NCI-H1092 treated with DMSO at 0.1 percent for 48 hours (cell line): ENCODE results near the gene KCNH6.
A peak's percentile ranks its signal among the peaks of the same experiment; 100 is the strongest.

Source experiments
- DNase-seq: peaks from one replicate; lab custom pipeline; 2025; lab: John Stamatoyannopoulos, UW

KCNH6 gene

DNA sequence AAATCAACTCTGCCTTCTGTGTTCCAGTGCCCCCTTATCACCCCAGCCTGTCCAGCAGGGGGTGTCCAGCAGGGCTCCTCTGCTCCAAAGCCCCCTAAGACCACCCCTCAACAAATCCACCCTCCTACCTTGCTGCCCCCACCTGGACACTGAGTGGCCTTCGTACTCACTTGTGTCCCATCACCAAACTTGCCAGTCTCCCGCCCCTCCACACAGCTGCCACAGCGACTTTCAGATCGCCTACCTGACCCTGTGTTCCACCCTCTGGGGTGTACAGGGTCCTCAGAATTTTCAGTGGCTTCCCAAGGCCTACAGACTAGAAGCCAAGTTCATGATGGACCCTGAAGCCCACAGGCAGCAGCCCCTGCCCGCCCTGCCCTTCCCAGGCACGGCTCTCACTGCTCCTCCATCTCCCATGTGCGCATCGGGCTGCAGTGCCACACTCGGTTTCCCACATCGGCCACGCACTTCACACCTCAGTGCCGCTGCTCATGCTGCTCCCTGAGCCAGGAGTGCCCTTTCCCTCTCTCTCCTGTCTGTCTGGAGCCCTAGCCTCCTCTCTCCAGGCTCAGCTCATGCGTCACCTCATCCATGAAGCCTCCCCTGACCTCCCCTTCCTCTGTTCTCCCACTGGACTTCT, 11.8 kb downstream of the KCNH6 start:
- no peak for DNase-seq

DNA sequence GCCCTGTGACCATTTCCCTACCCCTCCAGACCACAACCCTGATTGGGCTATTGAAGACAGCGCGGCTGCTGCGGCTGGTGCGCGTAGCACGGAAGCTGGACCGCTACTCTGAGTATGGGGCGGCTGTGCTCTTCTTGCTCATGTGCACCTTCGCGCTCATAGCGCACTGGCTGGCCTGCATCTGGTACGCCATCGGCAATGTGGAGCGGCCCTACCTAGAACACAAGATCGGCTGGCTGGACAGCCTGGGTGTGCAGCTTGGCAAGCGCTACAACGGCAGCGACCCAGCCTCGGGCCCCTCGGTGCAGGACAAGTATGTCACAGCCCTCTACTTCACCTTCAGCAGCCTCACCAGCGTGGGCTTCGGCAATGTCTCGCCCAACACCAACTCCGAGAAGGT, 12.5 kb downstream of the KCNH6 start:
- no peak for DNase-seq

DNA sequence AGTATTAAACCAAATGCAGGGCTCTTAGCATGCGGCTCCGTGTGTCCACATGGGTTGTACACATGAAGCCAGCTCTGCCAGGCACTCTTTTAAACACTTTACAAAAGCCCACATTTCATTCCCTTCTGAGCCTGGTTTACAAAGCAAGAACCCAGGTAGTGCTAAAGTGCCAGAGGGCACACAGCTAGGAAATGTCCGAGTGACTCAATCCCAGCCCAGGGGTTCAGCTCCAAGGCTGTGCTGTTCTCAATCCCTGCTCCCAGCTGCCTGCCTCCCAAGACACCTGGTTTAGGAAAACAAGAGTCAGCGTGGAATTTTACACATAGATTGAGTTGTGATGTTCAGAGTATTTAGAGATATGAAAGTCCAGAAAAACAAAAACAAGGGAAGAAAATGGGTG, 13.8 kb downstream of the KCNH6 start:
- no peak for DNase-seq

DNA sequence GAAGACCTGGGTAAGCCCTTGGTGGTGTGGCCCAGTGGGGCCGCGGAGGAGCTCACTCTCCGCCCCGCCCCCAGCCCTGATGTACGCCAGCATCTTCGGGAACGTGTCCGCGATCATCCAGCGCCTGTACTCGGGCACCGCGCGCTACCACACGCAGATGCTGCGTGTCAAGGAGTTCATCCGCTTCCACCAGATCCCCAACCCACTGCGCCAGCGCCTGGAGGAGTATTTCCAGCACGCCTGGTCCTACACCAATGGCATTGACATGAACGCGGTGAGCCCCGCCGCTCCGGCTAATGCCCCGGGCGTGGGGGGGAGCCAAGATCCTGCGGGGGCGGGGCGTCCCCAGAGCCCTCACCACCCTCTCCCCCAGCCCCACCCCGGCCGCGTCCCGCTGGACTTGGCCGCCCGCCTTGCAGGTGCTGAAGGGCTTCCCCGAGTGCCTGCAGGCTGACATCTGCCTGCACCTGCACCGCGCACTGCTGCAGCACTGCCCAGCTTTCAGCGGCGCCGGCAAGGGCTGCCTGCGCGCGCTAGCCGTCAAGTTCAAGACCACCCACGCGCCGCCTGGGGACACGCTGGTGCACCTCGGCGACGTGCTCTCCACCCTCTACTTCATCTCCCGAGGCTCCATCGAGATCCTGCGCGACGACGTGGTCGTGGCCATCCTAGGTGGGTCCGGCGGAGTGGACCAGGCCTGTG, 15.0 kb downstream of the KCNH6 start:
- no peak for DNase-seq

DNA sequence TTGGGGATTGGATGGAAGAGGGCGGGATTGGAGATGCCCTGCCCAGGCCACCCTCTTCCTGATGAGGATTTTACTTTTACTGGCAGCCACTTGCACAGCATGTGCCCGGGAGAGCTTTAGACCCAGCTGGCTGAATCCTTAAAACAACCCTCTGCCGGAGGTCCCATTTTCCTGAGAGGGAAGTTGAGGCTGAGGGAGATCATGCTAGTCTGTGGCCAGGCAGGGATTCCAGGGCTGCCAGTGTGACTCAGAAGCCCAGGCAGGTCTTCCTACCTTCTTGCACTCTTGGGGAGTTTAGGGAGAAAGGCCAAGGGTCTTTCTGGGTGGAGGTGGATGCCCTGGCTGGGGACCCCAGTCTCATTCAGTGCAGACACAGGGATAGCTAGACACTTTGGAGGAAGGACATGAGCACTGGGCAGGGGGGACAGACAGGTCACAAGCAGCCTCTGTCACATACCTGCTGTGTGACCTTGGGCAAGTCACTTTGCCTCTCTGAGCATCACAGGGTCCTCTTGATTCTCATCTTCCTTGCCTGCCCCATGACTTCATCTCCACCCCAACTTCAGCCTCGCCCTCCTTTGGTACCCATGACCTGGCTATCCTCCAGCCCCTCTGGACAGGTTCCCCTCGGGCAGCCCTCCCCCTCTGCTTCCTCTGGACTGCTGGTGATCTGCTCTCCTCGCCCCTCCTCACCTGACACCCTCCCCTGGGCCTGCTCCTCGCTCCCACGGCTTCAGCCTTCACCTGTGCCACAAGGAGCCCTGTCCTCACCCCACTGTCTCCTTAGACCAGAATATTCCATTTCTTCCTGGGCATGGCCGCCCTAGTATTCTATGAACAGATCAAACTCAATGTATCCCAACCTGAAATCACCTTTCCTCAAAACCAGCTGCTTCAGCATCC, 15.8 kb downstream of the KCNH6 start:
- no peak for DNase-seq

DNA sequence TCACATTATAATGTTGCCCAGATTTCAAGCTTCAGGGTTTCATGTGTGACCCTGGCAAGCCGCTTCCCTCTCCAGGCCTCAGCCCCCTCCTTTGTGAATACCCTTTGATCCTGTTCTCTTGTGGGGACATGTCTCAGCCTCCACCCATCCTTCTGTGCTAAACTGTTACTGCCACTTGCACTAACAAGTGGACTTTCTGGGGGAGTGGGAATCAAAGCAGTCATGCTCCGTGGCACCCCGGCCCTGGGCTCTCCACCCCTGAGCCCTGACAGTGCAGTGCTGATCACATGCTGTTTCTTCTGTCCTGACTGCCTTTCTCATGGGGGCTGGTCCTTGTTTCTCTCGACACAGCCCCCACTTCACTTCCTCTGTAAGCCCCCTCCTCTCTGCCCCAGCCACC, 17.4 kb downstream of the KCNH6 start:
- DNase-seq, result no peak

DNA sequence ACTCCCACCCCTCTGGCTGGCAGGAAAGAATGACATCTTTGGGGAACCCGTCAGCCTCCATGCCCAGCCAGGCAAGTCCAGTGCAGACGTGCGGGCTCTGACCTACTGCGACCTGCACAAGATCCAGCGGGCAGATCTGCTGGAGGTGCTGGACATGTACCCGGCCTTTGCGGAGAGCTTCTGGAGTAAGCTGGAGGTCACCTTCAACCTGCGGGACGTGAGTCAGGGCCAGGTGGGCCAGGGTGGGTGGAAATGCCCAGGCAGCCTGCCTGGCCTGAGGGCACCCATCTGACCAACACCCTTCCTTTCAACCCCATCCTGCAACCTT, 19.0 kb downstream of the KCNH6 start:
- no peak for DNase-seq

DNA sequence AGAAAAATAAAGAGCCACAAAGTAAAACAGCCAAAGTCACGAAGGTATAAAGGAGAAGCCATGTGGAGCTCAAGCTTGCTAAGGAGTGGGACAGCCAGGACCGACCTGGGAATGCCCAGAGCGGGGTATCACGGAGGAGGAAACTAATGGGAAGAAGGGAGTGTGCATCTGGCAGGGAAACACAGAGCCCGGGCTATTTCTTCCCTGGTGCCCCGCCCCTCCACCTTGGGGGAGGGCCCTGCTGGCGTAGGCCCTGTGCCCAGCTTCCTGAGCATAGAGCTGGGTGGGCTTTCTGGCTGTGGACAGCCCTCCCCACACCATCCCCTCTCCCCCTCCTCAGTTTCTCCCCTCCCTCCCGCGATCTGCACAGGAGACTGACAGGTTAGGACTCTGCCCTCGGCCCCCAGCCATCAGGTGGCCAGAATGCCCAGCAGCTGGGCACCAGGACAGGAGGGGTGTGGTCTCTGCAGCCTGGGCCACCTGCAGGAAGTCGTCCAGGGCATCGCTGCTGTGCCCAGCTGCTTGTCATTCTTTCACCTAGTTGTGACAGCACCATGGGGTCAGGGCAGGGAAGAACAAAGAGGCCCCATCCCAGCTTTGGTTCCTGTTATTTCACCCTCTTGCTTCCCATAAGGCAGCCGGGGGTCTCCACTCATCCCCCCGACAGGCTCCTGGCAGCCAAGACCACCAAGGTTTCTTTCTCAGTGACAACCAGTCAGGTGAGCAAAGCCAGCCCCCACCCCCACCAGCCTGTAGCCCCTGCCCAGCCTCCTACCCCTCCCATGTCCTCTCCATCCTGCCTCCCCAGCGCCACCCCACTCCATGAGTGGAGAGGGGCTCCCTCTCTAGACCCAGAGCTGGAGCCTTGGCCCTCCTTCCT, 20.0 kb downstream of the KCNH6 start:
- DNase-seq, result no peak

DNA sequence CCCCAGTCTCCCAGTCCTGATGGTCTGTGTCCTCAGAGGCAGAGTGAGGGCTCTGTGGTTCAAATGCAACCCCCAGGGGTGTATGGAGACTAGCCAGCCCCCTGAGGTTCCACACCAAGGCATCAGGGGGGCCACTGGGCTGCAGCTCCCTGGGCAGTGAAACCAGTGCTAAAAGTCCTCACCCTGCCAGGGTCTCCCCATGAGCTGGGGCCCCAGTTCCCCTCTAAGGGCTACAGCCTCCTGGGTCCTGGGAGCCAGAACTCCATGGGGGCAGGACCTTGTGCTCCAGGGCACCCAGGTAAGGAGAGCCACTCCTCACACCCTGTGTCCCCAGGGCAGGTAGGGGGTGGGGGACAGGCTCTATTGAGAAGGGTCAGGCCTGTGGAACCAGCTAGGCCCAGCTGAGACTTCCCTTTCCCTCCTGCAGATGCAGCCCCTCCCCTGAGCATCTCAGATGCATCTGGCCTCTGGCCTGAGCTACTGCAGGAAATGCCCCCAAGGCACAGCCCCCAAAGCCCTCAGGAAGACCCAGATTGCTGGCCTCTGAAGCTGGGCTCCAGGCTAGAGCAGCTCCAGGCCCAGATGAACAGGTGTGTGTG, 20.8 kb downstream of the KCNH6 start:
- DNase-seq, result no peak

DNA sequence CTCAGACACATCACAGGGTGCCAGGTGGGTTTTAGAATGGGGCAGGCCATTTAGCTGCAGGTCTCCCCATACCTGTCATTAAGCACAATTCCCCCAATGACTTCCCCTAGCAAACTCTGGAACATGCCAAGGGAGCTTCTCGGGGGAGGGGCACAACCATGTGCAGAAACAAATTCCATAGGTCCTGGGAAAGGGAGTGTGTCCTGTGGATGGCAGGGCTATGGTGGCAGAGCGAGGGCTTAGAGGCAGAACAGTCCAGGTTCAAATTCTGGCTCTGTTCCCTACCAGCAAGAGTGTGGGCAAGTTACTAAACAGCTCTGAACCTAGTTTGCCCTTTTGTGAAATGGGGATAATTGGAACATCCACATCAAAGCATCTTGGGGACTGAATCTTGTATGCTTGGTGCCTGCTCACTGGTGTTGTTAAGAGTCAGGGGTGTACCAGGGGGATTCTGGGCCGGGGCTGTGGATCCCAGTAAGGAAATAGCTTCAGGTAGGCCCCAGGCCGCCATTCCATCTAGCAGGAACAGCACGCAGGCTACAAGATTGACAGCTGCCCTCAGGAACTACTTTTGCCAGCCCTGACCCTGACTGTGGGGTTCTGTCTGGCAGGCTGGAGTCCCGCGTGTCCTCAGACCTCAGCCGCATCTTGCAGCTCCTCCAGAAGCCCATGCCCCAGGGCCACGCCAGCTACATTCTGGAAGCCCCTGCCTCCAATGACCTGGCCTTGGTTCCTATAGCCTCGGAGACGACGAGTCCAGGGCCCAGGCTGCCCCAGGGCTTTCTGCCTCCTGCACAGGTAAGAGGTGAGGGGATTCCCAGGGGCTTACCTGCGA, 21.5 kb downstream of the KCNH6 start:
- no peak for DNase-seq

DNA sequence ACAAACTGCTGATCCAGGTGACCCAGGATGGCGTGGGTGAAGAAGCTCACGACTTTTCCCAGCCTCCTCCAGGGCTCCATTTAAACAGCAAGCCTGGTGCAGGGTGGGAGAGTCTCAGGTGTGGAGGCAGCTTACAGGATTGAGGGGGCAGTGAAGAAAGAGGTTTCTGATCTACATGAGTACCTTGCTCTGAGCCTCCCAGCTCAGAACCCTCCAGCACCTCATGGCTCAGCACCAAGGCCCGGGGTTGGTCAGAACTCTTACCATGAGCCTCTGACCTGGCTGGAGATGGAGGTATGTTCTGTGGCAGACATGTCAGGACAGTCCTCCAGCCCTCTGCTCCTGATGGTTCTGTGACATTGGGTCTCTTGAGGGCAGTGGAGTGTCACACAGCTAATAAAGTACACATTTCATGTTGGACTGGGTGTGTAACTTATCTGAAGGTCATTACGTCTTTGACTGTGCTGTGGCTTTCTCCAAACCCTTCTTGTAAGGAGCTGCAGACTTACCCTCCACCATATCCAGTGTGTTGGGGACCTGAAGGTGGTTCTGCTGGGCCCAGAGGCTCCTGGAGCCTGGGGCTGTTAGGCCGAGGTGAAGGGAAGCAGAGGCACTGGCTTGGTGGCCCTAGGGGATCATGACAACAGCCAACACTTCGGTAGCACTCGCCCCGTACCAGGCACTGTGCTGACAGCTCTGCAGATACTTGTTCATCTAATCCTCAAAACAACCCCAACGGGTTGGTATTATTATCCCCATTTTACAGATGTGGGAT, 23.3 kb downstream of the KCNH6 start:
- no peak for DNase-seq

DNA sequence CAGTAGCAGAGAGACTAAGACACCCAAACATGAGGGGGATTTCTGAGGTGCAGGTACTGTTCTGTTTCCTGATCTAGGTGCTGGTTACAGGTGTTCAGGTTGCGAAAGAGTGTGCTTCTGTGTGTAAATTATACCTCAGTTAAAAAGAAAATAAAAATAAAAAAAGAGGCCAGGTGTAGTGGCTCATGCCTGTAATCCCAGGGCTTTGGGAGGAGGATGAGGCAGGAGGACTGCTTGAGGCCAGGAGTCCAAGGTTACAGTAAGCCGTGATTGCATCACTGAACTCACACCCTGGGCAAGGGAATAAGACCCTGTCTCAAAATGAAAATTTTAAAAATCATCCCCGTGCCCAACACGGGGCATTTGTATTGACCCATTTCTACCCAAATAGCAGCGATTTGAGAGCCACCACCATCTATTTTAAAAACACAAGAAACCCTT, 23.9 kb downstream of the KCNH6 start:
- DNase-seq, result no peak

DNA sequence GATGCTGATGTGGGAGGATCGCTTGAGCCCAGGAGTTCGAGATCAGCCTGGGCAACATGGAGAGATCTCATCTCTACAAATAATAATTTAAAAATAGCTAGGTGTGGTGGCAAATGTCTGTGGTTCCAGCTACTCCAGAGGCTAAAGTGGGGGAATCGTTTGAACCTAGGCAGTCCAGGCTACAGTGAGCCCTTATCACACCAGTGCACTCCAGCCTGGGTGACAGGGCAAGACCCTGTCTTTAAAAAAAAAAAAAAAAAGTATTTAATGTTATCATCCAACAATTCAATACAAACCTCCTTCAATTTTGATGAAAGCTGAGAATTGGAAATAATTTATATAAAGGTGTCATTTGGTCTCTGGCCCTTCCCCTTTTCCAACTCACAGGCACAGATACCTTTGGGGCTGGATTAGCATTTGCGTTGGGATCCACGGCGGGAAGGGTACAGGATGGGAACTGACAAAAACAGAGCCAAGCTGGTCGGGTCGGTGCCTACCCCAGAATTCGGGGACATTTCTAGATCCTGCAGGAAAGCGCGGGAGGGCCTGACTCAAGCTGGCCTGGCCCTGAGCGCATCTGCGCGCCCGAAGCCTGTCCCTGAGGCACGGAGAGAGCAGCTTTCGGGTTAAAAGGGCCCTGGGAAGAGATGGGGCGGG, 26.3 kb downstream of the KCNH6 start:
- DNase-seq, result no peak

DNA sequence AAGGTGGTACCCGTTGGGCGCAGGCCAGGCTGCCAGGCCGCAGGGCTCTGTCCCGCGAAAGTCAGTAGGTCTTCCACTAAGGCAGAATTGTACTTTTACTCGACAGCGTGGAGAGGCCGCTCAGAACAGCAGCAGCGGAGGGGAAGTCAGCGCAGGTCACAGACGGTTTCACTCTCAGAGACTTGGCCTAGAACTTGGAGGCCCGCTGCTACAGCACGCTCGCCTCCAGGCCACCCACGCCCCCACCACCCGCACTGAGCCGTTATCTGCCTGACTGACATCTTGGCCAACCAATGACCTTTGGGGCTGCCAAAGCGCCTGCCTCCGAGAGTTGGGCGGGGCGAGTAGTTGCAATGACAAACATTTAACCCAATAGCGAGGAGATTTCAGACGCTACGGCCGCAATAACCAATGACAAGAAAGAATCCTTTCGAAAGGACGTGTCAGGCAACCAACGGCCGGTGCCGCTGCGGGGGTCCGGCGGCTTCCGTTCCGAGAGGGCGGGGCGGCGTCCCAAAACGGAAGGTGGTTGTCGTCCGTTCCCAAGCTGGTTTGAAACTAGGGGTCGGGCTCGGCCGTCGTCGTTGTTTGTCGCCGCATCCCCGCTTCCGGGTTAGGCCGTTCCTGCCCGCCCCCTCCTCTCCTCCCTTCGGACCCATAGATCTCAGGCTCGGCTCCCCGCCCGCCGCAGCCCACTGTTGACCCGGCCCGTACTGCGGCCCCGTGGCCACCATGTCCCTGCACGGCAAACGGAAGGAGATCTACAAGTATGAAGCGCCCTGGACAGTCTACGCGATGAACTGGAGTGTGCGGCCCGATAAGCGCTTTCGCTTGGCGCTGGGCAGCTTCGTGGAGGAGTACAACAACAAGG, 27.0 kb downstream of the KCNH6 start, which contains the start of gene DCAF7:
DCAF7 (plus strand) TSS at position 532 of the 871 bp plus-strand sequence; CDS start at position 733, 201 bp downstream.
- peak; percentile 100 for DNase-seq

DNA sequence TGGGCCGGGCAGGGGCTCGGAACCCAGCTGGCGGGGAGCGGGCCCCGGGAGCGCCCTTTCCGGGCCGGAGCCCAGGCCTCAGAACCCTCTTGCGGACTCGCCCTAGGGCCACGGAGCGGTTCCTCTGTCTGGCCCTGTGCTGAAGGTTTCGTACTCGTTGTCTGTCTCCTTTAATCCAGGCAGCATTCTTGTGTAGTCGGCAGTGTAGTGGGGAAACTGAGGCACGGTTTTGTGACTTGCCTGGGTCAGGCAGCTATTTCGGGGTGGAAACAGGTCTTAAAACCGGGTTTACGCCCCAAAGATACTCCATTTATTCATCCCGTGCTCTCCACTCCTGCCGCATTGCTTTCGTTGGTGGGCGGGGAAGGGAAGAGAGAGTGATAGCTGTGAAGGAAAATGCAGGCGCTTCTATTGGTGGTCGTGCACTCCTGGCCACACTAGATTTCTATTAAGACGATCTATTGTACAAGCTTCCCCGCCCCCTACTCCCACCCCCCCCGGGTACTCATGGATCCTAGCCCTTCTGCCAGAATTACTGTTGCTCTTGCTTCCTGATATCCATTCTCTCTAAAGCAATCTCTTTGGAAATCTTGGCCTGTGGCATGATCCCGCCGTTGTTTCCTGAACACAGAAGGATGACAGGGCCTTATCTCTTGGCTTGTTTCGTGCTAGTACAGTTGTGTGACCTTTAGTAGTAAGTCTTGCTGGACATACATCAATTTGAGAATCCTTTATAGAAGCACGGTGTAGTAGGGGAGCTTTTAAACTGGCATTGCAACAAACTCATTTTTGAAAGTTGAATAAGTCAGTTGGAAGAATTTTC, 27.9 kb downstream of the KCNH6 start:
- peak; percentile 71 for DNase-seq

DNA sequence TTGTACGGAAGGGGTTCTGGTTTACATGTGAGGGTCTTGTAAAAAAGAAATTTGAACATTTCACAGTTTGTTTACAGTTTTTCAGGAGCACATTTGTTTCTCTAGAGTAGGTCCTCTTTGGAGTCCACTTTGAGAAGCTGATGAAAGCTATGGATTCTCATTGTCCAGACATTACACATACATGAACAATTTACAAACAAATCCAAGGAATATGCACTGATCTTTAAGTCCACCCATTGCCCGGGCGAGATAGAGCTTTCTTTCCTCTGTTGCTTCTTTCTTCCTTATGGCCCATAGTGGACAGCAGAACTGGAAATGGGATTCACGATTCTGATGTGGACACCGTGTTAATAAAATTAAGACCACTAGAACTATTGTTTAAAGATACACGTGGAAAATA, 29.1 kb downstream of the KCNH6 start:
- no peak for DNase-seq

DNA sequence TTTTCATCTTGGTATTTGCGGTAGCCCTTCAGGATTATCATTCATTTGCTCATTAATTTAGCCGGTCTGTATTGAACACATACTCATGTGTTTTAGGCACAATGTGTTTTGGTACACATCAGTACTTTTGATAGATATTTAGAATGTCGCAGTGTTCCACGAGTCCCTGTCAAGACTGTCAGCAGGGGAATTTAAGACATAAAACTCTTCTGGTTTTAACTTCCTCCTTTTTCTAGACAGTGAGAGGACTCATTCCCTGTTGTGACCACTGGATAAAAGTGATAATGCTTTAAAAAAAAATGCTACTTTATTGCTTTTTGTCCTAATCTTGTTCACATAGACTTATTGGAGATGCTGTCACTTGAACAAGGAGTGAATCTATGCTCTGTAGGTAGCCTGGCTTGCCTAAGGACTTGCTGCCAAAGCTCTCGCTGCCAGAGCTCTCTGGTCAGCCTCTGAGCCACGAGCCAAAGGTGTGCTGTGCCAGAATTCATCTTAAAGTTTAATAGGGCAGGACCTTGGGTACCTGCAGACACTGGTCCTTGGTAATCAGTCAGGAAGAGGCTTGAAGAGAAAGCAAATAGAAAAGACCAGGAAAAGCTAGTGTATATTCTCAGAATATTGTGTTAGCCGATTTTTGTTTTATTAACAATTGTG, 32.5 kb downstream of the KCNH6 start:
- DNase-seq, result no peak
